GM21717 (cell line): ENCODE results near the gene FARSB.
"Not testable (repeated sequence)": the region's sequence is repeated elsewhere in the genome, so short reads cannot be mapped to it uniquely, and the experiment has no call there.

Experiments used
- ATAC-seq: cut with Tn5 transposase; IDR thresholded peaks from one replicate; pipeline ENCODE4 v1.9.1; 2021; ENCODE audit warnings: mild to moderate bottlenecking, moderate library complexity; ENCODE audit not compliant: unreplicated experiment

FARSB gene

DNA sequence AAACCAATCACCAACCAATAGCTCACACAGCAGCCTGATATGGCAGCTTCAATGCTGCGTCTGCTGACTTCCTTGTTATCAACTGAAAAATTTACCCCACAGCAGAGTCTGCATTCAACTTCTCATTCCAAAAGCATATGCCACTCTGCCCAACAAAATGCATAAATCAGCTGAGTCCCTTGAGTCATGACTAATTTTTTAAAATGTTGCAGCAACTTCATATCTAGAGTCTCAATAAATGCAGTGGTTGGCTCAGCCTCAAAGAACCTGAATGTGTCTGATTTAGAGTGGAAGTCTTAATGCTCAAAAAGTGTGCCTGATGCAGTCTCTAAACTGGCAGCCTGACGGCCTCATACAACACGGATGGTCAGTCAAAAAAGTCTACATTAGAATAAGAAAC is 46.5 kb downstream of the FARSB start:
- ATAC-seq: no peak

DNA sequence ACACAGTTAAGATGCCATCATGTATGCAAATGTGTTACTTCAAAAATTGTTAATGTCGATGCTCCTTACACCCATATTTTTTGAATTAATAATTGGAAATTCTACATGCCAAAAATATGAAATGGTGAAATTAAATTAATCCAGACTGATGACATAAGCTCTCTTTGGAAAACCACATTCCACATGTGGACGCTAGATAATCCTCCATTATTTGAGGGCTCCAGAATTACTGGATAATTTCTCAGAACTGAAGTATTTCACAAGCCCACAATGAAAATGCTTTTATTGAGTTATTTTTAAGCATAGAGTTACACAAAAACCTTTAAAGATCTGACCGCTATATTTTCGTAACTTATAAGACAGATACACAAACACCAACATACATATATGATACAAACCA is 47.8 kb downstream of the FARSB start:
- no peak for ATAC-seq

GRCh38 chr2:222606306-222606705 is 49.6 kb downstream of the FARSB start:
- no peak for ATAC-seq

- no peak for ATAC-seq
Observed at GRCh38 chr2:222604749-222605515, 51.0 kb downstream of the FARSB start.

DNA sequence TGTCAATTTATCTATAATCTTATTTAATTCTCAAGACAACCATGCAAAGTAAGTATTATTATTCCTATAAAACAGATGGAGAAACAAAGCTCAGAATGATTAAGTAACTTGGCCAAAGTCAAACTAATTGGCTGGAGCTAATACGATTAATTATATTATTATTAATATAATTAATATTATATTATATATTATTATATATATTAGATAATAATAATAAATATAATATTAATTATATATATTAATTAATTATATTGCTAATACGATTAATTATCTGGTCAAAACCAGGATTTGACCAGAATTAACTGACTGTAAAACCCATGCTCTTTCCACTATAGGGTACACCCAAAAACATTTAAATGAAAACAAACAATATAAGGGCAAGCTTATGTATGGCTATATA is 52.4 kb downstream of the FARSB start:
- ATAC-seq: no peak

- no peak for ATAC-seq
Observed at GRCh38 chr2:222598611-222599010, 57.3 kb downstream of the FARSB start.

DNA sequence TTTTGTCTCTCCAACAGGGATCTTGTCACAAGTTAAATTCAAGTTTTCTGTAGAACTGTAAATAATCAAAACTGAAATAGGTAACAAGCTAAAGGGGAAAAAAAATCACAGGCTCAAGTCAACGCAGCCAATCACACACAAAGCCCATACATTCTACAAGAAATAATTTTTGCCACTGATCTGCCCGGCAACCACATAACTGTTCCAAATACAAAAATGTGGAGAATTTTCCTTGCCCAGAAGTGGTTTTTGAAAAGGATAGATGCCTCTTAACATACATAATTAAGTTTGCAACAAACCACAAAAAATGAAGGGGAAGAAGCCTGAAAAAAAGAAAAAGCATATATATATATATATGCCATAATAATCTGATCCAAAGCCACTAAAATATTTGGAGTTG is 60.3 kb downstream of the FARSB start:
- ATAC-seq: no peak

DNA sequence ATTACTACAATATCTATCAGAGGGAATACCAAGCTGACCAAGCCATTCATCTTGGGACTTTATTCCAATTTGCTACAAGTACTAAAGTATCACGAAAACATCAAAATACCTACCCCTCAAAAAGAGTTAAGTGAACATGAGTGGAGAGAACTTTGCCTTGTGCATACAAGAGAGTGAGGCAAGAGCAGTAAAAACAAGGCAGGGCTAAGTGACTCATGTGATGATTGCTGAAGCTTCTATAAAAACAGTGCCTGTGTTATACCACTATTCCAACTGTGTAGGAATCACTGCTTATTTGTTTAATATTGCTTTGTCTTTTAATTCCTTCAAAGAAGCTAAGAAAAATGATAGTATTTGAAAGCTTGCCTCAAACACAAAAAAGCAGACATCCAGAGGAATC is 61.2 kb downstream of the FARSB start:
- no peak for ATAC-seq

GRCh38 chr2:222592176-222592575 is 63.7 kb downstream of the FARSB start:
- ATAC-seq: no peak

DNA sequence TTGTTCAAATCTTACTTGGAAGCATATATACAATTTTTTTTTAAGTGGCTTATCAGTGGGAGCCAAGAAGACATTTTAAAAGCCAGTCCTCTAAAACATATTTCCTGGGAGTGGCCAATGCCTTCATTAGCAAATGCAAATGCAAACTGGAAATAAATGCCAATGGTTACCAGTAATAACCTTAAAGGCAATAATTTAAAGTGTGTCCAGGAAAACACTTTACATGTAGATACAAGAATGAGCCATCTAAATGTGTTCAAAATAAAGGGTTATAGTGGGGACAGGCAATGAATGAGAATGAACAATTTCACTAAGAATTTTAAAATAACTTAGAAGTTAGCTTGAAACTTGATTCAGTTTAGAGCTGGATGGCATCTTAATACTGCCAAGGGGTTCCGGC is 64.2 kb downstream of the FARSB start:
- no peak for ATAC-seq

DNA sequence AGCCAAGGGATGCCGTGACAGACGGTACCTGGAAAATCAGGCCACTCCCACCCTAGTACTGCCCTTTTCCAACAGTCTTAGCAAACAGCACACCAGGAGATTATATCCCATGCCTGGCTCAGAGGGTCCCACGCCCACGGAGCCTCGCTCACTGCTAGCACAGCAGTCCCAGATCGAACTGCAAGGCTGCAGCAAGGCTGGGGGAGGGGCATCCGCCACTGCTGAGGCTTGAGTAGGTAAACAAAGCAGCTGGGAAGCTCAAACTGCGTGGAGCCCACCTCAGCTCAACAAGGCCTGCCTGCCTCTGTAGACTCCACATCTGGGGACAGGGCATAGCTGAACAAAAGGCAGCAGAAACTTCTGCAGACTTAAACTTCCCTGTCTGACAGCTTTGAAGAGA is 71.3 kb downstream of the FARSB start:
- ATAC-seq: not testable (repeated sequence)

DNA sequence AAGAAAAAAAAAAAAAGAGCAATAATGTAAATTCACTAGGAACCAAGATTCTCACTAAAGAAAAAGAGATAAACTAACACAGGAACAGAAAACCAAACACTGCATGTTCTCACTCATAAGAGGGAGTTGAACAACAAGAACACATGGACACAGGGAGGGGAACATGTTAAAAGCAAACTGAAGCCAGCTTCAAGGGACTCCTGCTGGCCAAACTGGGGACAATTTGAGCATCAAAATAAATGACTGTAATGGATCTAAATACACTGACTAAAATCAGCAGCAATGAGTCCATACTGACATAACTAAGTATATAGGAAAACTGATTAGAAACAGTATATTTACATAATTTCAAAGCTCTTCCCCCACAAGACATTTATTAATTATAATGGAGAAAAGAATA is 73.0 kb downstream of the FARSB start:
- ATAC-seq: peak; percentile 49

GRCh38 chr2:222577341-222577740 is 78.6 kb downstream of the FARSB start:
- ATAC-seq: no peak

DNA sequence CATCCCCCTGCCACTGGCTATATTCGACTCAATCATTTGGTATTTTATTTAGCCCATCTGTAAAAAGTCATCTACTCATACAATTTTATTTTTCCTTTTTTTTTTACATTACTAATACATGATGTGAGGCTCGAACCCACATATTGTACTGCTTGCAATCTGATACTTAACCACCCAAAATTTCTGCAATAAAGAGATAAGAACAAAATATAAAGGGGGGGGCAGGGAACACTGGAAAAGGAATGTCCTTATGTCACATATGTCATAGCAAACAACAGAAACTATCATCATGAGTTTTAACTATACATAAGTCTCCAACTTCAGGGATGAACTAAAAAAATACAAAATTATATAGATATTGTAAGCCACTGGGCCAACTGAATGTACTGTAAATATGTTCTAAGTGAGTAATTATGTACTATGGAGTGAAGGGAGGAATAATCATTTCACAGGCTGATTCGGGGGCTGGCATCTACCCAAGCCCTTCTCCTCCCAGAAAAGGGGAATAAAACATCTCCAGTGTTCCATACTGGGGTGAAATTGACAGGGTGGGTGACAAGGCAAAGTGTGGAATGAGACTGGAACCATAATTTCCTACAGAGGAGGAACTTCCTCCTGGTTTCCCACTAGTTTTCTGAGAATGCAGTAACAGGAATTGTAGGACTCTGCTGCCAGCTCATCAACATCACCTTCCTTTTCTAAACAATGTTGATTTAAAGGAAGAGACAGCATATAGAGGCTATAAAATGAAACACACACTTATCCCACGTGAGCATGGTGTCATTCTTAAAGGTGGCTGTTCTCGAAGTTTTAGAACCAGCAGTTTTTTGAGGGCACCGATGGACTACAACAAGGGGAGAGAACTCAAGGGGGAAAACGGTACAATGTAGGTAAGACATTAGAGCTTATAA is 79.5 kb downstream of the FARSB start:
- no peak for ATAC-seq

GRCh38 chr2:222575618-222576017 is 80.3 kb downstream of the FARSB start:
- no peak for ATAC-seq

DNA sequence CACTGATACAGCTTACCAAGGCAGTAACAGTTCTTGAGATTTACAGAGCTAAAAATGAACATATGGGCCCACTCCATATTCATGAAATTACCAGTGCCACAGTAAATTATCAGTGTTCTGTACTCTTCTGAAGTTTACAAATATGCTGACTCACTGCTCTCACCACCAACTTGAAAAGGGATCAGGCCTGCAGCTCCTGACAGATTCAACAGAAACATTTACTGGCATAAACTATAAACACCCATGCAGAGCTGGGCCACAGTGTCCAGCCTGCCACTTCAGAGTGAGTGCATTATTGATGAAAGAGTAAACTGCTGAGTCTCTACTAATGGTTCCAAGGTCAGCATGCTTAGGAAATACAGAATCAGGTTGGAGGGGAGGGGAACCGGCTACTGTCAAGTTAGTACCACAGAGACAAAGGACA is 83.1 kb downstream of the FARSB start:
- no peak for ATAC-seq

DNA sequence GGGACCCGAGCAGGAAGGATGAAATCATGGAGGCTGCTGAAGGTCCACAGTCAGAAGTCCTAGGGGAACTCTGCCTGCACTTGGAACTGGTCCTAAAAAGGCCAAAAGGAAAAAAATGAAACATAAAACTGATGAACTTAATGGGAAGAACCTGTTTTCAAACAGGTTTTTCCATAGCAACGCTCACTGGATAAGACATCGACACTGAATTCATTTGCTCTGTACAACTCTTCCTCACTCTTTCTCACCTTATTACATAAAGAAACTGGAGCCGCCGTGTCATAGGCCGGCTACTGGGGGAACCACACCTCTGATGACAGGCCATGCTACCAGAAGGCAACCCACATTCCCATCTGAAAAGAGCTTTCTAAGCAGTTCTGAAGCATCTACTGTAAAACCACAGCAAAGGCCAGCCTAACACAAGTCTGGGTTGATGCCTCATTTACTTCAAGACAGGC is 83.6 kb downstream of the FARSB start:
- ATAC-seq: no peak

DNA sequence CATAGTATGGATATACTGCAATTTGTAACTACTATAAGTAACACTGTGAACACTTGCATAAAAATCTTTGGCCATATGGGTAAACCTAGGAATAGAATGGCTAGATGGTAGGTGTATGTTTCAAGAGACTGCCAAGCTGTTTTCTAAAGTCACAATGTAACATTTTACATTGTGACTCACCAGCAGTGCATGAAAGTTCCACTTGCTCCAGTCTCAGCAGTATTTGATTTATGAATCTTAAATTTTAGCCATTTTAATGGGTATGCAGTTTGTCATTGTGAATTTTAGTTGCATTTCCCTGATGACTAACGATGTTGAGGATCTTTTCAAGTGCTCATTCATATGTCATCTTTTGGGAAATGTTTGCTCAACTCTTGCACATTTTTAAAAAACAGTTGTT is 86.1 kb downstream of the FARSB start:
- ATAC-seq: no peak

DNA sequence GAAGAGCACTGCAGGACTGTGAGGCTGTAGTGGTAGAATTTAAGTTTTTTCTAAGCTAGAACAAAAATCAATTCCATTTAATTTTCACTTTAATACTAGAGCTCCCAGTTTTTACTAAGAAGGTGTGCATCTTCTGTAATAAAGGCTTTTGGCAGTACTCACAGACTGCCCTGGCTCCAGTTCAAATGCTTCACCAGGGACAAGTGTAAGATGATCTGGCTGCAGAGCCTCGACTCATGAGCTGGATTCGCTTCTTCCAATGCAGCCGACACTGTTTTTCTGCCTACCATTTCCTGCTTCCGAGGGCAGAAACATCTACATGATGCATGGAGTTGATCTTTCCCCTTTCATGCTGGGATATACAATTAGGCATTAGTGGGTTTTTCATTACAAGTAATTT is 87.0 kb downstream of the FARSB start:
- no peak for ATAC-seq

- ATAC-seq: no peak
Observed at GRCh38 chr2:222566229-222566628, 89.7 kb downstream of the FARSB start.

DNA sequence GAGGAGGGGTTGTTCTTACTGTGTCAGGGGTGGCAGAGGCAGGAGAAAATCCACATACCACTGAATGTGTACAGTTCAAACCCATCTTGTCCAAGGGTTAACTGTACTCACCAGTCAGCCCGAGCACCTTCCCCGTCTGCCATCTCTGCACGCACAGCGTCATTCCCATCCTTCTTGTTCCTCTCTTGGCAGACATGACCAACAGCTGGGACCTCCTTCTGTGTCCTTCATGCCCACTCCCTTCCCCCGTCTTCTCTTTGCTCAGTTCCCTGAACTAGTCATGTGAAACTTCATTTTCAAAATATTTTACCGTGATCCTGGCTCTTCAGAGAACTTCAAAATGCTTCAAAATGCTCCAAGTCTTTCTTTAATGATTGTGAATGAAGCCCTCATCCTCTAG is 92.0 kb downstream of the FARSB start:
- no peak for ATAC-seq

DNA sequence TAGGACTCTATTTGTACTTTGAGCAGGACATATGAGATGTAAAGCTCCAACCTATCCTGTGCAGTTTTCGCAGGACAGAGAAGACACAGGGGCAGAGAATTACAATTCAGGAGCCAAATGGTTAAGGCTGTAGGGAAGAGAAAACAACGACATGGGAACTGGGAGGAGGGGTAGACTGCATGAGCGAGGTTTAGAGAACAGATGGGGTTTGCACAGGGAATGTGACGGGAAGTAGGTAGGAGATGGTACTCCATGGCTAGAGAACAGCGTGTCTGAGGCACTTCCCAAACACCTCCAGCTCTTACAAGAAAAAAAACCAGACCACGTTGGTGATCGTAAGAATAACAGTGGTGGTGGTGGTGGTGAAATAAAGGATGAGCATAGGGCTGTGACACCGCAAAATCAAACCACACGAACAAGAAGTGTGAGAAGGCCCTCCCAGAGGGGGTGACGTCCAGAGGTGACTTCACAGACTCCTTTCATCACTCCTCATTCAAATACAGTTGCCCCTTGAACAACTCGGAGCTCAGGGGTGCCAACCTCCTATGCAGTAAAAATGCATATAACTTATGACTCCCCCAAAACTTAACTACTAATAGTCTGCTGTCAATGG is 92.7 kb downstream of the FARSB start:
- no peak for ATAC-seq
